A549 (cell line): ENCODE data around the gene DET1. TPM values are rescaled to one million over a fixed set of nuclear protein-coding genes. Genes with fewer than 3 reads are reported as not detected.

Source experiments
- ATAC-seq, 2 experiments: fragments of 200-7000 bp in 1 of 2; fragments of >200 bp in 1 of 2; cut with Nextera tagmentation in 1 of 2; cut with Tn5 transposase in 1 of 2; 3 replicates each; pipeline versions ENCODE4 v1.8.0 to v1.9.1; 2018 to 2020; ENCODE audit warnings: mild to moderate bottlenecking in 1 of 2, moderate library complexity in 1 of 2
- CTCF ChIA-PET: fragments of 300-600 bp; sonication (Branson Sonifier 250); formaldehyde crosslinking; extraction: SDS; loops from one replicate; lab custom pipeline; 2021; ENCODE audit warnings: antibody characterized with exemption, inconsistent platforms; lab: Yijun Ruan, JAX
- POLR2A ChIA-PET: fragments of 350-600 bp; formaldehyde crosslinking; extraction: SDS; loops from one replicate; lab custom pipeline; 2021; ENCODE audit warnings: antibody characterized with exemption, inconsistent platforms; lab: Yijun Ruan, JAX
- DNase-seq, 2 experiments: peaks; one replicate each; pipeline versions ENCODE4 v3.0.0 to v3.0.0-alpha.2; 2011 to 2016; ENCODE audit warnings: low read depth in 1 of 2, low spot score in 1 of 2
- FAIRE-seq: peaks from 2 replicates; lab custom pipeline; 2011; peaks lifted over from hg19 to GRCh38; lab: Jason Lieb, UNC
- H3K27ac ChIP-seq, 2 experiments: fragments of >200 bp; sonication (Bioruptor Twin); formaldehyde crosslinking; 3 replicates each; pipeline ENCODE4 v1.5.1; 2016 to 2017
- H3K4me1 ChIP-seq: fragments of >200 bp; sonication (Bioruptor Twin); formaldehyde crosslinking; 3 replicates; pipeline ENCODE4 v1.6.1; 2016
- H3K4me2 ChIP-seq: fragments of >200 bp; sonication (Bioruptor Twin); formaldehyde crosslinking; 3 replicates; pipeline ENCODE4 v1.6.1; 2016
- H3K4me3 ChIP-seq: fragments of >200 bp; sonication (Bioruptor Twin); formaldehyde crosslinking; 3 replicates; pipeline ENCODE4 v1.5.1; 2016
- H3K9me3 ChIP-seq: fragments of >200 bp; sonication (Bioruptor Twin); formaldehyde crosslinking; 3 replicates; pipeline ENCODE4 v1.6.1; 2016
- BHLHE40 ChIP-seq: IDR thresholded peaks from 2 replicates; pipeline ENCODE4 v1.6.1; 2012; ENCODE audit warnings: low read depth, low read length, inconsistent platforms
- CTCF ChIP-seq: fragments of >200 bp; sonication (Bioruptor Twin); formaldehyde crosslinking; IDR thresholded peaks from 3 replicates; pipeline ENCODE4 v1.5.1; 2016
- EHMT2 ChIP-seq: fragments of 200-600 bp; sonication (generic); IDR thresholded peaks from 2 replicates; pipeline ENCODE4 v1.6.1; 2016; ENCODE audit warnings: antibody characterized with exemption, low read depth, mild to moderate bottlenecking, moderate library complexity
- FOXS1 ChIP-seq: fragments of 250-450 bp; sonication (Bioruptor Pico); IDR thresholded peaks from 2 replicates; pipeline ENCODE4 v1.5.0; 2020; ENCODE audit warnings: mild to moderate bottlenecking, moderate library complexity
- GATA3 ChIP-seq: IDR thresholded peaks from 2 replicates; pipeline ENCODE4 v1.6.1; 2012; ENCODE audit warnings: borderline replicate concordance
- HOXB5 ChIP-seq: fragments of 250-450 bp; sonication (Bioruptor Pico); IDR thresholded peaks from 2 replicates; pipeline ENCODE4 v1.5.0; 2020; ENCODE audit warnings: mild to moderate bottlenecking, moderate library complexity
- MAX ChIP-seq: IDR thresholded peaks from 2 replicates; pipeline ENCODE4 v1.6.1; 2012
- MAZ ChIP-seq: fragments of 150-350 bp; IDR thresholded peaks from 2 replicates; pipeline ENCODE4 v1.6.1; 2014; ENCODE audit warnings: antibody characterized with exemption, low read depth, low read length, borderline replicate concordance
- MYC ChIP-seq: IDR thresholded peaks from 2 replicates; pipeline ENCODE4 v1.6.1; 2012; ENCODE audit warnings: mild to moderate bottlenecking, inconsistent platforms, low read length, improper control_type of control experiment, borderline replicate concordance
- NFE2L2 ChIP-seq: fragments of 150-350 bp; conservative IDR thresholded peaks from 2 replicates; pipeline ENCODE4 v1.6.1; 2014; ENCODE audit warnings: low read length
- NPAS2 ChIP-seq: fragments of 250-450 bp; sonication (Bioruptor Pico); IDR thresholded peaks from 2 replicates; pipeline ENCODE4 v1.8.0; 2022; ENCODE audit warnings: mild to moderate bottlenecking, moderate library complexity, borderline replicate concordance
- POLR2A ChIP-seq: IDR thresholded peaks from 2 replicates; pipeline ENCODE4 v1.6.1; 2012; ENCODE audit warnings: mild to moderate bottlenecking, low read length
- POLR2AphosphoS2 ChIP-seq: conservative IDR thresholded peaks from 2 replicates; pipeline ENCODE4 v1.6.1; 2012; ENCODE audit warnings: low read length, improper control_type of control experiment, inconsistent platforms
- RCOR1 ChIP-seq: fragments of 150-350 bp; IDR thresholded peaks from 2 replicates; pipeline ENCODE4 v1.6.1; 2014; ENCODE audit warnings: antibody characterized with exemption, low read length, low read depth
- RNF2 ChIP-seq: fragments of 200-600 bp; sonication (generic); IDR thresholded peaks from 2 replicates; pipeline ENCODE4 v1.6.1; 2016; ENCODE audit warnings: low read depth, mild to moderate bottlenecking, antibody characterized with exemption, moderate library complexity, borderline replicate concordance
- ZFP36 ChIP-seq: fragments of 450-650 bp; IDR thresholded peaks from 2 replicates; pipeline ENCODE4 v1.6.1; 2014; ENCODE audit warnings: borderline replicate concordance; ENCODE audit not compliant: partially characterized antibody
- WGBS: methylation state at CpG from one replicate; pipeline ENCODE4 v1.1.6; 2017; ENCODE audit errors: missing lambda C conversion rate; 5-methylcytosine and 5-hydroxymethylcytosine counted together
- polyA plus RNA-seq, 4 experiments: library from polyadenylated mRNA; depleted of rRNA in 3 of 4; stranded (reverse); fragments of >200 nt; fragmentation: RNase III in 1 of 4; extraction: RNeasy Plus Mini Kit Qiagen cat#74134 plus additional on column Dnase treatment in 1 of 4; gene quantifications; 2 replicates in 3 of 4; 3 replicates in 1 of 4; pipeline ENCODE4 v1.2.3, GENCODE V29; 2011 to 2017
- TF ChIP-seq, protein P1 (sequence below): fragments of 250-450 bp; sonication (Bioruptor Pico); IDR thresholded peaks from 2 replicates; pipeline ENCODE4 v1.5.0; 2020; ENCODE audit warnings: low read depth, mild to moderate bottlenecking, moderate library complexity
- TF ChIP-seq, protein P2 (sequence below): fragments of >200 bp; sonication (Bioruptor Twin); formaldehyde crosslinking; IDR thresholded peaks from 2 replicates; pipeline ENCODE4 v1.6.1; 2016
- TF ChIP-seq, protein P3 (sequence below): fragments of 450-650 bp; IDR thresholded peaks from 2 replicates; pipeline ENCODE4 v1.6.1; 2014; ENCODE audit warnings: antibody characterized with exemption

Gene DET1
- polyA plus RNA-seq, 2 of the 4 experiments (the other 2 are of a cell fraction), result 3.9 to 12.4 TPM

DNA sequence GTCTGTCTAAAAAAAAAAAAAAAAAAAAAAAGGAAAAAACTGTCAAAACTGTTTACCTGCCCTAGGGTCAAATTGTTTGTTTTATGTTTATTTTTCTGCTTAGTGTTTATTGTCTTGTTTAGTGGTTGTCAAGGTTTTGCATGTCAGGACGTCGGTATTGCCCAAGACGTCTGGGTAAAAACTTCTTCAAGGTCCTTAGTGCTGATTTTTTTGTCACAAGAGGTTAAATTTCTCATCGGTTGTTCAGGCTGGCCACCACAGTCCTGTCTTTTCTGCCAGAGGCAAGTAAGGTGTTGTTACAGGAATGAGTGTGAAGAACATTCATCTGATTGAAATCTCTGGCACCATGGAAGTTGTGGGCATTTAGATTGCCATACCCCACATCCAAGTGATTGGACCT lies 7.0 kb downstream of the DET1 start:
- H3K4me2 ChIP-seq, result no peak overlapping the region
- 70% methylated on average over 4 of the region's 4 CpGs for WGBS
- FAIRE-seq (no peak), DNase-seq (peak in 1 of 2 experiments; percentile 47), ATAC-seq (no peak; a peak in 1 of 6 replicates)
- no peak for TF ChIP-seq POLR2A
- TF ChIP-seq GATA3, result no peak
- TF ChIP-seq RNF2, result no peak
- no peak for TF ChIP-seq POLR2AphosphoS2
- TF ChIP-seq FOXS1 (CRISPR knock-in tag), result no peak
- no peak for TF ChIP-seq MYC
- no peak for TF ChIP-seq NFE2L2
- no peak for TF ChIP-seq CTCF
- TF ChIP-seq NPAS2 (CRISPR knock-in tag), result no peak
- no peak for TF ChIP-seq ZFP36
- TF ChIP-seq MAX, result no peak
- TF ChIP-seq, protein P1, sequence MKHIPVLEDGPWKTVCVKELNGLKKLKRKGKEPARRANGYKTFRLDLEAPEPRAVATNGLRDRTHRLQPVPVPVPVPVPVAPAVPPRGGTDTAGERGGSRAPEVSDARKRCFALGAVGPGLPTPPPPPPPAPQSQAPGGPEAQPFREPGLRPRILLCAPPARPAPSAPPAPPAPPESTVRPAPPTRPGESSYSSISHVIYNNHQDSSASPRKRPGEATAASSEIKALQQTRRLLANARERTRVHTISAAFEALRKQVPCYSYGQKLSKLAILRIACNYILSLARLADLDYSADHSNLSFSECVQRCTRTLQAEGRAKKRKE (CRISPR knock-in tag), result no peak
- TF ChIP-seq EHMT2, result no peak
- TF ChIP-seq, protein P2, sequence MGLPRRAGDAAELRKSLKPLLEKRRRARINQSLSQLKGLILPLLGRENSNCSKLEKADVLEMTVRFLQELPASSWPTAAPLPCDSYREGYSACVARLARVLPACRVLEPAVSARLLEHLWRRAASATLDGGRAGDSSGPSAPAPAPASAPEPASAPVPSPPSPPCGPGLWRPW, result no peak
- no peak for TF ChIP-seq MAZ
- TF ChIP-seq RCOR1, result no peak
- TF ChIP-seq HOXB5, result no peak
- no peak overlapping the region for H3K4me3 ChIP-seq
- POLR2A ChIA-PET, result no interaction called here
- no peak overlapping the region for H3K27ac ChIP-seq
- no peaks in the 10 kb centered on the region for H3K4me1 ChIP-seq
- H3K9me3 ChIP-seq, result peaks cover 3% of the 10 kb centered on the region; the same call in 1 of the 3 replicates
- CTCF ChIA-PET, result no interaction called here

GRCh38 chr15:88538972-88539371 lies 7.5 kb downstream of the DET1 start:
- H3K4me2 ChIP-seq, result no peak overlapping the region
- H3K4me3 ChIP-seq, result no peak overlapping the region
- peaks cover 3% of the 10 kb centered on the region; the same call in 1 of the 3 replicates for H3K9me3 ChIP-seq
- TF ChIP-seq, protein P3, sequence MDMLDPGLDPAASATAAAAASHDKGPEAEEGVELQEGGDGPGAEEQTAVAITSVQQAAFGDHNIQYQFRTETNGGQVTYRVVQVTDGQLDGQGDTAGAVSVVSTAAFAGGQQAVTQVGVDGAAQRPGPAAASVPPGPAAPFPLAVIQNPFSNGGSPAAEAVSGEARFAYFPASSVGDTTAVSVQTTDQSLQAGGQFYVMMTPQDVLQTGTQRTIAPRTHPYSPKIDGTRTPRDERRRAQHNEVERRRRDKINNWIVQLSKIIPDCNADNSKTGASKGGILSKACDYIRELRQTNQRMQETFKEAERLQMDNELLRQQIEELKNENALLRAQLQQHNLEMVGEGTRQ, result no peak
- TF ChIP-seq BHLHE40, result no peak
- TF ChIP-seq, protein P2, result no peak
- WGBS, result 75% methylated on average over 9 of the region's 9 CpGs
- H3K27ac ChIP-seq, result no peak overlapping the region
- ChIA-PET CTCF (no interaction called here), POLR2A (no interaction called here)
- H3K4me1 ChIP-seq, result no peaks in the 10 kb centered on the region
- FAIRE-seq (no peak), ATAC-seq (no peak; a peak in 1 of 6 replicates), DNase-seq (no peak)
